Measurements from ENCODE around the gene ACOX1.

Gene ACOX1

GRCh38 chr17:76009969-76010661, 31.1 kb upstream of the ACOX1 start:
- in situ Hi-C loops (cut with MboI; ENCODE audit: low pct_unique_long_range_greater_than_20kb, low sequenced_read_pairs), result loop anchor here (25.0 kb wide), 1 partner anchor 277 kb away; no protein-coding TSS in a partner anchor
- no peak for DNase-seq

GRCh38 chr17:76009447-76009846, 30.5 kb upstream of the ACOX1 start:
- in situ Hi-C loops (cut with MboI; ENCODE audit: low pct_unique_long_range_greater_than_20kb, low sequenced_read_pairs), result loop anchor here (25.0 kb wide), 1 partner anchor 278 kb away; no protein-coding TSS in a partner anchor

GRCh38 chr17:76008630-76009425, 29.9 kb upstream of the ACOX1 start:
- in situ Hi-C loops (cut with MboI; ENCODE audit: low pct_unique_long_range_greater_than_20kb, low sequenced_read_pairs), result loop anchor here (25.0 kb wide), 1 partner anchor 278 kb away; no protein-coding TSS in a partner anchor
- no peak for DNase-seq

More at GRCh38 chr17:76009447-76009846, 30.5 kb upstream of the ACOX1 start:
- DNase-seq, result no peak

- no peak for DNase-seq
- in situ Hi-C loops (cut with MboI; ENCODE audit: low pct_unique_long_range_greater_than_20kb, low sequenced_read_pairs), result loop anchor here (25.0 kb wide), 1 partner anchor 279 kb away; no protein-coding TSS in a partner anchor
Observed at GRCh38 chr17:76008208-76008607, 29.2 kb upstream of the ACOX1 start.

GRCh38 chr17:76007850-76008165, 28.8 kb upstream of the ACOX1 start:
- in situ Hi-C loops (cut with MboI; ENCODE audit: low pct_unique_long_range_greater_than_20kb, low sequenced_read_pairs), result loop anchor here (25.0 kb wide), 1 partner anchor 279 kb away; no protein-coding TSS in a partner anchor
- DNase-seq, result no peak

- no peak for DNase-seq
Observed at GRCh38 chr17:76007131-76007849, 28.3 kb upstream of the ACOX1 start.

GRCh38 chr17:76005263-76006149, 26.5 kb upstream of the ACOX1 start:
- peak; percentile 82 for DNase-seq
- in situ Hi-C loops (cut with MboI; ENCODE audit: low pct_unique_long_range_greater_than_20kb, low sequenced_read_pairs), result loop anchor here (25.0 kb wide), 1 partner anchor 282 kb away; no protein-coding TSS in a partner anchor

More at GRCh38 chr17:76007131-76007849, 28.3 kb upstream of the ACOX1 start:
- in situ Hi-C loops (cut with MboI; ENCODE audit: low pct_unique_long_range_greater_than_20kb, low sequenced_read_pairs), result loop anchor here (25.0 kb wide), 1 partner anchor 280 kb away; no protein-coding TSS in a partner anchor

- in situ Hi-C loops (cut with MboI; ENCODE audit: low pct_unique_long_range_greater_than_20kb, low sequenced_read_pairs), result loop anchor here (25.0 kb wide), 1 partner anchor 282 kb away; no protein-coding TSS in a partner anchor
- DNase-seq, result no peak
Observed at GRCh38 chr17:76004750-76005262, 25.8 kb upstream of the ACOX1 start.

- no peak for DNase-seq
- in situ Hi-C loops (cut with MboI; ENCODE audit: low pct_unique_long_range_greater_than_20kb, low sequenced_read_pairs), result loop anchor here (25.0 kb wide), 1 partner anchor 283 kb away; no protein-coding TSS in a partner anchor
Observed at GRCh38 chr17:76003915-76004314, 24.9 kb upstream of the ACOX1 start.

GRCh38 chr17:76002100-76002499, 23.1 kb upstream of the ACOX1 start:
- in situ Hi-C loops (cut with MboI; ENCODE audit: low pct_unique_long_range_greater_than_20kb, low sequenced_read_pairs), result loop anchor here (25.0 kb wide), 1 partner anchor 285 kb away; no protein-coding TSS in a partner anchor
- DNase-seq, result no peak

- no peak for DNase-seq
- in situ Hi-C loops (cut with MboI; ENCODE audit: low pct_unique_long_range_greater_than_20kb, low sequenced_read_pairs), result loop anchor here (25.0 kb wide), 1 partner anchor 286 kb away; no protein-coding TSS in a partner anchor
Observed at GRCh38 chr17:76000755-76001521, 22.0 kb upstream of the ACOX1 start, which contains the start of gene CDK3. Gene CDK3, plus strand, starts transcription at chr17:76000855. Its CDS starts 571 bp downstream, at chr17:76001426.

GRCh38 chr17:76000016-76000754, 21.2 kb upstream of the ACOX1 start:
- in situ Hi-C loops (cut with MboI; ENCODE audit: low pct_unique_long_range_greater_than_20kb, low sequenced_read_pairs), result loop anchor here (25.0 kb wide), 1 partner anchor 287 kb away; no protein-coding TSS in a partner anchor
- DNase-seq, result peak; percentile 69

GRCh38 chr17:75998327-75998795, 19.4 kb upstream of the ACOX1 start:
- in situ Hi-C loops (cut with MboI; ENCODE audit: low pct_unique_long_range_greater_than_20kb, low sequenced_read_pairs), result no loop called here
- DNase-seq, result no peak

- in situ Hi-C loops (cut with MboI; ENCODE audit: low pct_unique_long_range_greater_than_20kb, low sequenced_read_pairs), result no loop called here
- DNase-seq, result peak; percentile 91
Observed at GRCh38 chr17:75996665-75997590, 18.0 kb upstream of the ACOX1 start.

GRCh38 chr17:75995385-75995925, 16.5 kb upstream of the ACOX1 start:
- DNase-seq, result no peak
- in situ Hi-C loops (cut with MboI; ENCODE audit: low pct_unique_long_range_greater_than_20kb, low sequenced_read_pairs), result no loop called here
